A673 (cell line): ENCODE measurements around the gene EPRS1. TPM values are rescaled to one million over a fixed set of nuclear protein-coding genes. Genes with fewer than 3 reads are reported as not detected.
A peak's percentile ranks its signal among the peaks of the same experiment; 100 is the strongest.

Source experiments
- BruUV-seq: library from RNA; stranded (reverse); fragments of 400-500 nt; replicated peaks from 2 replicates; lab custom pipeline; 2021; lab: Mats Ljungman, UMichigan
- CTCF ChIA-PET: fragments of 300-600 bp; sonication (Branson Sonifier 250); formaldehyde crosslinking; loops from one replicate; lab custom pipeline; 2022; ENCODE audit warnings: antibody characterized with exemption; lab: Charles Lee
- POLR2A ChIA-PET: fragments of 300-600 bp; sonication (Branson Sonifier 250); formaldehyde crosslinking; loops from one replicate; lab custom pipeline; 2022; ENCODE audit warnings: antibody characterized with exemption; ENCODE audit not compliant: low non-redundant PET; lab: Charles Lee
- DNase-seq: peaks from one replicate; pipeline ENCODE4 v3.0.0-alpha.2; 2015; ENCODE audit warnings: low spot score
- H3K27ac ChIP-seq: fragments of 200-600 bp; sonication (generic); 2 replicates; pipeline ENCODE4 v1.5.1; 2016; ENCODE audit warnings: mixed run types, low read depth, mild to moderate bottlenecking, mixed read lengths, antibody characterized with exemption, low read length; ENCODE audit not compliant: poor library complexity, severe bottlenecking
- H3K27me3 ChIP-seq: fragments of 200-600 bp; sonication (generic); replicated peaks from 2 replicates; pipeline ENCODE4 v1.6.1; 2017; ENCODE audit warnings: mixed run types, low read depth, mild to moderate bottlenecking, mixed read lengths, antibody characterized with exemption, low read length; ENCODE audit not compliant: insufficient read depth, poor library complexity
- H3K36me3 ChIP-seq: fragments of 200-600 bp; sonication (generic); 2 replicates; pipeline ENCODE4 v1.6.1; 2016; ENCODE audit warnings: mixed run types, mild to moderate bottlenecking, mixed read lengths, antibody characterized with exemption, low read length; ENCODE audit not compliant: insufficient read depth, poor library complexity, severe bottlenecking
- H3K4me1 ChIP-seq: fragments of 200-600 bp; sonication (generic); 2 replicates; pipeline ENCODE4 v1.6.1; 2017; ENCODE audit warnings: mixed run types, mild to moderate bottlenecking, mixed read lengths, antibody characterized with exemption, low read length; ENCODE audit not compliant: insufficient read depth, poor library complexity, severe bottlenecking
- H3K4me3 ChIP-seq: fragments of 200-600 bp; sonication (generic); 2 replicates; pipeline ENCODE4 v1.5.1; 2016; ENCODE audit warnings: low read depth, mixed run types, mild to moderate bottlenecking, mixed read lengths, low read length; ENCODE audit not compliant: poor library complexity, severe bottlenecking
- H3K9me3 ChIP-seq: fragments of 200-600 bp; sonication (generic); 2 replicates; pipeline ENCODE4 v1.6.1; 2016; ENCODE audit warnings: mixed run types, low read depth, mild to moderate bottlenecking, mixed read lengths, antibody characterized with exemption, low read length; ENCODE audit not compliant: poor library complexity, severe bottlenecking
- CTCF ChIP-seq: fragments of 300-800, 200-600 bp; sonication (generic); conservative IDR thresholded peaks from 2 replicates; pipeline ENCODE4 v1.5.1; 2017; ENCODE audit warnings: low read depth, mild to moderate bottlenecking, antibody characterized with exemption, low read length, moderate library complexity, mixed read lengths
- EZH2 ChIP-seq: fragments of 200-600 bp; sonication (generic); IDR thresholded peaks from 2 replicates; pipeline ENCODE4 v1.6.1; 2017; ENCODE audit warnings: borderline replicate concordance, low read depth, mild to moderate bottlenecking, mixed read lengths, antibody characterized with exemption, low read length; ENCODE audit not compliant: poor library complexity, severe bottlenecking
- intact Hi-C: fragments of 100-400 bp; cut with micrococcal nuclease; formaldehyde crosslinking; loops from one replicate; pipeline ENCODE4 v1.10.0; 2022; ENCODE audit not compliant: unreplicated experiment
- total RNA-seq: library from RNA; stranded (reverse); gene quantifications from 2 replicates; pipeline ENCODE4 v1.2.3, GENCODE V29; 2021

Gene EPRS1
- total RNA-seq, 1 experiment from 2014 or later: 138 TPM

- ChIA-PET POLR2A (no interaction called here), CTCF (no interaction called here)
- H3K36me3 ChIP-seq: peaks cover 6% of the 10 kb centered on the region
- no peak for DNase-seq
- peaks cover 7% of the 10 kb centered on the region for H3K4me1 ChIP-seq
- no peak overlapping the region for H3K27ac ChIP-seq
- intact Hi-C loops: no loop called here
- H3K4me3 ChIP-seq: peak overlapping the region; percentile 85
- BruUV-seq: no TSS peak
- H3K9me3 ChIP-seq: no peaks in the 10 kb centered on the region
- H3K27me3 ChIP-seq: no peaks in the 10 kb centered on the region
- no peak for TF ChIP-seq CTCF
- TF ChIP-seq EZH2: no peak
Measured at GRCh38 chr1:220044678-220045355, 1.5 kb downstream of the EPRS1 start.

GRCh38 chr1:220043646-220044045, 2.7 kb downstream of the EPRS1 start:
- intact Hi-C loops: no loop called here
- CTCF ChIA-PET: no interaction called here
- DNase-seq: no peak

GRCh38 chr1:220040028-220040596, 6.2 kb downstream of the EPRS1 start:
- TF ChIP-seq EZH2 (no peak), CTCF (no peak)
- intact Hi-C loops: no loop called here
- ChIA-PET POLR2A (no interaction called here), CTCF (no interaction called here)
- no TSS peak for BruUV-seq
- peaks cover 7% of the 10 kb centered on the region for H3K4me1 ChIP-seq
- DNase-seq: no peak
- H3K27ac ChIP-seq: no peak overlapping the region
- no peaks in the 10 kb centered on the region for H3K27me3 ChIP-seq
- H3K4me3 ChIP-seq: no peak overlapping the region
- H3K9me3 ChIP-seq: no peaks in the 10 kb centered on the region
- H3K36me3 ChIP-seq: peaks cover 20% of the 10 kb centered on the region

More at GRCh38 chr1:220043646-220044045, 2.7 kb downstream of the EPRS1 start:
- H3K27me3 ChIP-seq: no peaks in the 10 kb centered on the region
- H3K4me1 ChIP-seq: peaks cover 7% of the 10 kb centered on the region
- no peak overlapping the region for H3K4me3 ChIP-seq
- H3K36me3 ChIP-seq: peaks cover 15% of the 10 kb centered on the region
- no peak overlapping the region for H3K27ac ChIP-seq
- no TSS peak for BruUV-seq
- POLR2A ChIA-PET: no interaction called here
- TF ChIP-seq EZH2 (no peak), CTCF (no peak)
- no peaks in the 10 kb centered on the region for H3K9me3 ChIP-seq
